GM21825 (cell line): ENCODE data around the gene GPR35.

Experiments
- ATAC-seq: cut with Tn5 transposase; IDR thresholded peaks from one replicate; pipeline ENCODE4 v1.9.1; 2021; ENCODE audit warnings: mild to moderate bottlenecking, moderate library complexity; ENCODE audit not compliant: unreplicated experiment

GPR35 gene

GRCh38 chr2:240588669-240589068 is 36.6 kb upstream of the GPR35 start:
- no peak for ATAC-seq

DNA sequence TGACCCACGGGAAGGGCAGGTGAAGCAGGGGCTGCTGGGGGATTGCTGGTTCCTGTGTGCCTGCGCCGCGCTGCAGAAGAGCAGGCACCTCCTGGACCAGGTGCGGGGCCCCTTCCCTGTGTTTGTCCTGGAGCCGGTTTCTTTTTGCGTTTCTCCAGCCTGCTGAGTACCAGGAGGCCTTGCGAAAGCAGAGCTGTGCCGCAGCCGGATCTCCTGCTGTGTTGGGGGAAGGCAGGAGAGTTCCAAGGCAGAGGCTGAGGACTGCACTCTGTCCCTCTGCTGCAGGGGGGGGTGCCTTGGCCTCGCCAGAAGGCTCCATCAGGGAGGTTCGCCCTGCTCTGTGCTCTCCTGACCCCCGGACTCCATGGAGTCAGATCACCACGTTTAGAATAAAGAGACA is 35.9 kb upstream of the GPR35 start:
- no peak for ATAC-seq

DNA sequence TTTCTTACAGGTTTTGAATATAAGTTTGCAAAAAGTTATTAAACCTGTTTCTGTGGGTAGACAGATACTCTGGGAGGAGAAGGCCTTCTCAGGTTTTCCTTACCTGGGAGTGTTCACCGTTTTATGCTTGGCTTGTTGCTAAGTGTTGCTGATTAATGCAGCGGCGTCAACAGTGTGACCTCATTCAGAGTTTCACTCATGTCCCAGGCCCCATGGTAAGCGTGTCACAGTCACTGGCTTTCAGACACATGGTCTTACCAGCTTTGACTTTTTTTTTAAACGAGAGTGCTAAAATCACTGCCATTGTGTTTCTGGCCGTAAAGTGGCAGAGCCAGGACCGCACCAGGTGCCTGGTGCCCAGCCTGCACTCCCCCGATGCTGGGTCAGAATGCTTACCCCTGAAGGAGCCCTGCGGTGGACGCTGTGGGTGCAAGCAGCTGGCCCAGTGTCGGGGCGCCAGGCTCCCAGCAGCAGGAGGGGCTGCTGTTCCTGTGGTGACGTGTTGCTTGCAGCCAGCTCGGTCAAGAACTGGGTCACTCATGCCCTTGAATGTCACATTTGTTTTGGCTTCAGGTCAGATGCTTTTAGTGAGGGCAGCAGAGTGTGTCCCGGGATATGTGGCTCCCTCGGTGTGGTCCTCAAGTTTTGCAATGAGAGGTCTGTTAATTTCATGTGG is 35.3 kb upstream of the GPR35 start:
- no peak for ATAC-seq

DNA sequence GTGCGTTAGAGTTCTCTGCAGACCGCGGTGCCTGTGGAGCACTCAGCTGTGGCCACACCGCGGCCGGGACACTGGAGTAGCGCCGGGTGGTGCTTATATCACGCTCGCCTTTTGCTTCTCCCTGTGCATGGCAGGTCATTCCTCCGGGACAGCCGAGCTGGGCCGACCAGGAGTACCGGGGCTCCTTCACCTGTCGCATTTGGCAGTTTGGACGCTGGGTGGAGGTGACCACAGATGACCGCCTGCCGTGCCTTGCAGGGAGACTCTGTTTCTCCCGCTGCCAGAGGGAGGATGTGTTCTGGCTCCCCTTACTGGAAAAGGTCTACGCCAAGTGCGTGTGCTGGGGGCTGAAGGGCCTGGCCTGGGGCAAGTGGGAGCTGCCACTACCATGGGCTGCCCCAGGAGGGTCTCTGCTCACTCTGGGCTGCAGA is 34.6 kb upstream of the GPR35 start:
- ATAC-seq, result no peak

DNA sequence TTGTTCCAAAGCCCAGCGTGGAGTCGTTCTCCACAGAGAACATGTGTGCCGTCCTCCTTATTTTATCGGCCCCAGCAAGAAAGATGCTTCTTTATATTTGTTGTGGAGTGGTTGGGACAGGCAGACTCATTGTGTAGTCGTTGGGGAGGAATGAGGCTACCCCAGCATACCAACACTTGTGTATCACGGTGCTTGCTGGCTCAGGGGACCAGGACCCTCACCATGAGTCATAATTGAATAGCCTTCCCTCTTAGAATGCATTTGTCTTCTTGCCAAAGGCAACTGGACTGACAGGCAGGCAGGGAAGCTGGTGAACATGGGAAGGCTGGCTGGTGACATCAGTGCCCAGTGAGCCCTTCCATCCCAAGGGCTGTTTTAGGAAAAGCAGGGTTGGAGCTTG is 34.1 kb upstream of the GPR35 start:
- no peak for ATAC-seq

DNA sequence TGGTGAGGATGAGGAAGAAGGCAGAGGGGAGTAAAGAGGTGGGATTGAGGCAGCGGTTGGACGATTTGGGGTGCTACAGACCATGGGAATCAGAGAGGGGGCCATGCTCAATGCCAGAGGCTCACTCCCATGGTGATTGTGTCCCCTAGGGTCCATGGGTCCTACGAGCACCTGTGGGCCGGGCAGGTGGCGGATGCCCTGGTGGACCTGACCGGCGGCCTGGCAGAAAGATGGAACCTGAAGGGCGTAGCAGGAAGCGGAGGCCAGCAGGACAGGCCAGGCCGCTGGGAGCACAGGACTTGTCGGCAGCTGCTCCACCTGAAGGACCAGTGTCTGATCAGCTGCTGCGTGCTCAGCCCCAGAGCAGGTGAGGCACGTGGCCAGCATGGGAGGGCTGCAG is 33.5 kb upstream of the GPR35 start:
- ATAC-seq, result no peak

- ATAC-seq, result no peak
Measured at GRCh38 chr2:240593026-240593702, 32.1 kb upstream of the GPR35 start.

DNA sequence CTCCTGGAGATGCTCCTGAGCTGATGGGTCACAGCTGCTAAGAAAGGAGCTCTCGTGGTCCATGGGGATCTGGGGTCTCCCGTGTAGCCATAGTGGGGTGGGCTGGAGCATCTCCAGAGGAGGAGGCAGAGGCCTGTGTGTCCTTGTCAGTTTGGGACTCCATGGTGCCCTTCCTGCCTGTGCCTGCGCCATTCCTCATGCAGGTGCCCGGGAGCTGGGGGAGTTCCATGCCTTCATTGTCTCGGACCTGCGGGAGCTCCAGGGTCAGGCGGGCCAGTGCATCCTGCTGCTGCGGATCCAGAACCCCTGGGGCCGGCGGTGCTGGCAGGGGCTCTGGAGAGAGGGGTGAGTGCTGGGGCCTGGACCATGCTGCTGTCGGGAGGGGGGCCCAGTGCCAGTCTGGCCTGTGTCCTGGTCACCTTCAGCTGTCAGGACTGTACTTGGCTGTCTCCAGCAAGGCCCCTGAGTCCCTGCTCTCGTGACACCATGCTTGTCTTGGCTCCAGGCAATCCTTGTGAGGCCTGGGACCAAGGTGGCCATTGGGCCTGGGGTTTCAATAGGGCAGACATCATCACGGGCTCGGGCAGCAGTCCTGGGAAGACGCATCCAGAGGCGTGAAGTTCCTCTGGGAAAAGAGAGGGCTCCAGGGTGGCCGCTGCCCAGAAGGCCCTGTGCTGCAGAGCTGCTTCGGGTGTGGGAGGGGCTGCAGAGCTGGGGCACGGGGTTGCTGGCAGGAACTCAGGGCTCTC is 31.4 kb upstream of the GPR35 start:
- ATAC-seq, result no peak

DNA sequence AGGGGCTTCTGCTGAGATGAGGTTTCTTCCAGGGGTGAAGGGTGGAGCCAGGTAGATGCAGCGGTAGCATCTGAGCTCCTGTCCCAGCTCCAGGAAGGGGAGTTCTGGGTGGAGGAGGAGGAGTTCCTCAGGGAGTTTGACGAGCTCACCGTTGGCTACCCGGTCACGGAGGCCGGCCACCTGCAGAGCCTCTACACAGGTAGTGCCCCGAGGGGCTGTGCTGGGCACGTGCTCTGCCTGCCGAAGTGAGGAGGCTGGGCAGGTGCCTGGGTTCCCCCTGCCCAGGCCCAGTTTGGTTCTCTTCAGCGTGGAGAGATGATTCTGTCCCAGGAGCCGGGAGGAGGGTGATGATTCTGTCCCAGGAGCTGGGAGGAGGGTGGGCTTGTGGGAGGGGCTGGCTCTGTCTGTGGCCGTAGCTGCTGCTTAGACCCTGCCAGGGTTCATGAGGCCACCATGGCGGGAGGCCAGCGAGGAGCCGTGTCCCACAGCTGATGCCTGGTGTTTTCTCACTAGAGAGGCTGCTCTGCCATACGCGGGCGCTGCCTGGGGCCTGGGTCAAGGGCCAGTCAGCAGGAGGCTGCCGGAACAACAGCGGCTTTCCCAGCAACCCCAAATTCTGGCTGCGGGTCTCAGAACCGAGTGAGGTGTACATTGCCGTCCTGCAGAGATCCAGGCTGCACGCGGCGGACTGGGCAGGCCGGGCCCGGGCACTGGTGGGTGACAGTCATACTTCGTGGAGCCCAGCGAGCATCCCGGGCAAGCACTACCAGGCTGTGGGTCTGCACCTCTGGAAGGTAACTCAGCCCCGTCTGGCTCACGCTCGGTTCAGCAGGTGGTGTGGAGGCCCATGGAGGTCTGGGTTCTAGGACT is 30.5 kb upstream of the GPR35 start:
- ATAC-seq, result no peak

DNA sequence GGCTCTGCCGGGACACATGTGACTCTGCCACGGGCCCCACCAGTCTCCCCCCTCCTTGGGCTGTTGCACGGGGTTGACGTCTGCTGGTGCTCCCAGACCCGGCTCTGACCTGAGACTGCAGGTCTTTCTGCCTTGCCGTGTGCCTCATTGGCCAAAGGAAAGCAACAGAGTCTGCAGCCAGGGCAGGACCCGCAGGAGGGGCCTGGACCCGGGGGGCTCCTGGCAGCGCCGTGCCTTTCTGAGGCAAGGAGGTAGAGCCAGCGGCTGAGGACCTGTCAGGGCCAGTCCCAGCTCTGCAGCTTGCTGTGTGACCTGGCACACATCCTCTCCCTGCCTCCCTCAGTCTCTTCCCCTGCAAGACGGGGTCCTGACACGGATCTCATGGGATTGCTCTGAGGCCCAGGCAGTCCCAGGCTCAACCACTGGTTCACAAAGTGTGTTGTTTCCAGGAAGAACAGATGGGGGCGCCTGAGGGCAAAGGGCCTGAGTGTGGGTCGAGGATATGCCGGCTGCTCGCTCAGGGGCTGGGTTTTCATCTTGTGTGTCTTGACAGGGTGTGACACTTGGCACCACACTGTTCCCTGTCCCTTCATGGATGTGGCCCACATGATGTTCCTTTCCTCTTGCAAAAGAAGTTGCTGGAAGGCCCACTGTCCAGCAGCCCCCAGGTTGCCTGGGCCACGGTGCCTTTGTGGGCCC is 29.8 kb upstream of the GPR35 start:
- no peak for ATAC-seq

DNA sequence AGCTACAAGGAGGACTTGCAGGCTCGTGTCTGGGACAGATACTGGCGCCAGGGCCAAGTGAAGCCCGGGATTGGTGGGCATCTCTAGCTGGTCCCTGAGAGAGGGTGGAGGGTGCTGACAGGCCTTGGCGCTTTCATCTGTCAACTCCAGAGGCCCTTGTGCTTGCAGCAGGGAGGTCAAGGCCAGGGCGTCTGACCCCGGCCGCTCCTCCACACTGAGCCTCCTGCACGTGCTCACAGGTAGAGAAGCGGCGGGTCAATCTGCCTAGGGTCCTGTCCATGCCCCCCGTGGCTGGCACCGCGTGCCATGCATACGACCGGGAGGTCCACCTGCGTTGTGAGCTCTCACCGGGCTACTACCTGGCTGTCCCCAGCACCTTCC is 29.2 kb upstream of the GPR35 start:
- ATAC-seq, result no peak

GRCh38 chr2:240596491-240596931 is 28.8 kb upstream of the GPR35 start:
- ATAC-seq, result no peak

DNA sequence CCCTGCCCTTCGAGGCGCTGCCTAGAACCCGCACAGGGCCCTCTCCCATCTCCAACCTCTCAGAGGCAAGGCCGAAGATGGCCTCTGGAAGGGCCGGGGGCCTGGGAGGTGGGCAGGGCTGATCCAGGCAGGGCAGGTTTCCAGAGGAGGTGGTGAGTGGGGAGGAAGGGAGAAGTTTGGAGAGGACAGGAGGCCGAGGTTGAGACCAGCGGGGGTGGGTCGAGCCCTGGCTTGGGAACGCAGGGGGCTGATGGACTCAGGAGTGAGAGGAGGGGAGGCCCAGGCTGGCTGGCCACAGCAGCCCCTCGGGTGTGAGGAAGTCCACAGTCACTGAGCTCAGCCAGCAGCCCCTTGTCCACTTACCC is 28.2 kb upstream of the GPR35 start:
- no peak for ATAC-seq

- ATAC-seq, result no peak
Measured at GRCh38 chr2:240597419-240598181, 27.7 kb upstream of the GPR35 start.

DNA sequence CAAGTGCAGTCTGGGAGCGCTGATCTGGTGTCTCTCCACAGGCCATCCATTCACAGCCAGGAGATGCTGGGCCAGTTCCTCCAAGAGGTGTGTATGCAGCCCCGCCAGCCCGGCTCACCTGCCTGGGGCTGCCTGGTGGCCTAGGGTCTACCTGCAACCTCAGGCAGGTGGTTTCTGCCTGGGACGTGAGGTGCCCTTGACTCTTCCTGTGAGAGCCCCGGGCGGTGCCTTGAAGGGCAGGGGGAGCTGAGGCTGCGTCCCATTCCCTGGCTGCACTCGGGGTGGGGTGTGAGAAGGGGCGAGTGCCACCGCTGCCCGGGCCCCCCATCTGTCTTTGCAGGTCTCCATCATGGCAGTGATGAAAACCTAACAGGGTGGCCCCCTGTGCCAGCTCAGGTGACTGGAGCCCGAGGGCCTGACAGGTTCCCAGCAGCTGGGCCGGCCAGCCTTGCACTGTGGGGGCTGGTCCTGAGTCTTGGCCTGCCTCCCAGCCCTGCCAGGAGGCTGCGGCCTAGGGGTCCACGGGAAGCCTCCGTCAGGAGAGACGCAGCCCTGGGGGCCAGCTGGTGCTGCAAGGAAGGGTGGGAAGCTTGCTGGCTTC is 26.9 kb upstream of the GPR35 start:
- no peak for ATAC-seq

DNA sequence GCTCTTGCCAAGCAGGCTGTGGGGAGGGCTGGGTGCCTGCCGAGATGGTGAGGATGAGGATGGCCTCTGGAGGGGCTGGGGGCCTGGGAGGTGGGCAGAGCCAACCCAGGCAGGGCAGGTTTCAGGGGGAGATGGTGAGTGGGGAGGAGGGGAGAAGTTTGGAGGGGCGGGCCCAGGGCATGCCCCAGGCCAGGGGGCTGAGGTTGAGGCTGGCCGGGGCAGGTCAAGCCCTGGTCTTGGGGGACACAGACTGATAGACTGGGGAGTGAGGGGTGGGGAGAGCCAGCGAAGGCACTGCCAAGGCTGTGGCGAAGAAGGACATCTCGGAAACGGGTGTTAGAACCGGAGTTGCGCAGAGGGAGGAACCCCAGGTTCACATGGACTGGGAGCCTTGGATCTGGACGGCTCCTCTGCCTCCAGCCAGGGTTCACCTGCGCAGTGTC is 26.1 kb upstream of the GPR35 start:
- ATAC-seq, result no peak

- ATAC-seq, result no peak
Measured at GRCh38 chr2:240600451-240600961, 24.8 kb upstream of the GPR35 start.

DNA sequence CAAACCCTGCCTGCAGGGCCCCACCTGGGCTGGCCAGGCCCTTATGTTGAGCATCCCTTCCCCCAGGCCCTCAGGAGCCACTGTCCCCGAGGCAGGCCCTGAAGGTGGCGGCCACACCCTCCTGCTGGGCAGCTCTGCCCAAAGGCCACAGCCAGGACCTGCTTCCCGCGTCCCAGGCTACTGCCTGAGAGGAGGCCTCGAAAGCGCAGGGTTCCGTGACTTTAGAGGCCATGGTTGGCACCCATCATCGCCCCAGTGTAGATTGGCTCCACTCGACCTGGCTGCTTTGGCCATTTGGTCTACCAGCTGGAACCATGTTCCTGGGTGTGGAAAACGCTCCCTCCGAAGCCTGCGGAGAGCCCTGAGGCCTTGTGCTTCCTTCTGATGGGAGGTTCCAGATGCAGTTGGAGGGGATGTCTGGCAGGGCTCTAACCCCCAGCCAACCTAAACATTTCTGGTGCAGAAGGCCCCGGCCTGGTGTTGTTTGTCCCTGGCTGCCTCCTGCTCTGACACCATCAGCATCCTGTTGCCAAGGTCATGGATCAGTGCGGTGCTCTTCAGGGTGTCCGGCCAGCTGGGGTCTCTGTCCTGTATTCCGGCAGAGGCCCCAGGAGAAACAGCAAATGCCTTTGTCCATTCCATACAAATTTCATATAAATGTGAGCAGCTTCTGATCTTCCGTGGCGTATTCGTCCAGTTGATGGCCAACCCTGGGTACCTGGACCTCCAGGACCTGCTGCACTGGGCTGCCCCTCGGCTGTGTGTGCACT is 24.0 kb upstream of the GPR35 start:
- ATAC-seq, result no peak

GRCh38 chr2:240601831-240602160 is 23.5 kb upstream of the GPR35 start:
- no peak for ATAC-seq
